GM19025 (cell line): ENCODE data around the gene PNLDC1.
"Not testable (repeated sequence)": the region's sequence is repeated elsewhere in the genome, so short reads cannot be mapped to it uniquely, and the experiment has no call there.

Experiments used
- ATAC-seq: cut with Tn5 transposase; IDR thresholded peaks from one replicate; pipeline ENCODE4 v1.9.1; 2021; ENCODE audit warnings: mild to moderate bottlenecking, low read depth, moderate library complexity; ENCODE audit not compliant: unreplicated experiment

Gene PNLDC1

DNA sequence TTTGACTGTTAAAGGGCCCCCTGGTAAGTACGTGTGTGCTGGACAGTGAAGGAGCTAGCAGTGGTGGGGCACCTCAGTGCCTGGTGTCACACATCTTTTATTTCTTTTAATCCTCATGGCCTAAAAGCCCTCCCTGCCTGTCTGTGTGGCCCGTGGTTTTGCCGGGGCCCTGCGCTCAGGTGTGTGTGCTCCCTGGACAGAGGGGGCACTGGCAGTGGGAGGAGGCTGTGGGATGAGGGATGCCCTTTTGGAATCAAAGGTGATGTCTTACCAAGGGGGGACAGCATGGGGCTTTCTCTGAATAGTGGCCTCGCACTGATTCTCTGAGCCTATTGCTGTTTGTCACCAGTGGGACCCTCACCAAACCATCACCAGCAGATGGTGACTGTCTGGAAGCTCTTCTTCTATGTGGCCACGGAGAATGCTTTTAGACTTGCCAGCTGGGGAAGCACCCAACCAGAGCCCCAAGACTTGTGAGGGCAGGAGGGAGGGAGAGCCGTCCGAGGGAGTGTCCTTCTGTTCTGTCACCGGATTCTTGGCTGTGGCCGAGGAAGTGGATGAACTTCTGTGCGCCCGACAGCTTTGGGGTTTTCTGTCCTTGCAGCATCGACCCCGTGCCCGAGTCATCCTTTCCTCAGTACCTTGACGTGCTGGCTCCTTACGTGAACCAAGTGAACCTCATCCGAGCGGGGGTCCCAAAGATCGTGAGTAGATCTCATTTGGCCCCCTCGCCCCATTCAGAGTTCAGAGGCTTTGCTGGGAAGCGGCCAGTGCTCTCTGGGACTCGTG lies 18.1 kb downstream of the PNLDC1 start:
- ATAC-seq = no peak

- ATAC-seq = no peak
These were observed 19.0 kb downstream of the PNLDC1 start for GRCh38 chr6:159819098-159819497.

DNA sequence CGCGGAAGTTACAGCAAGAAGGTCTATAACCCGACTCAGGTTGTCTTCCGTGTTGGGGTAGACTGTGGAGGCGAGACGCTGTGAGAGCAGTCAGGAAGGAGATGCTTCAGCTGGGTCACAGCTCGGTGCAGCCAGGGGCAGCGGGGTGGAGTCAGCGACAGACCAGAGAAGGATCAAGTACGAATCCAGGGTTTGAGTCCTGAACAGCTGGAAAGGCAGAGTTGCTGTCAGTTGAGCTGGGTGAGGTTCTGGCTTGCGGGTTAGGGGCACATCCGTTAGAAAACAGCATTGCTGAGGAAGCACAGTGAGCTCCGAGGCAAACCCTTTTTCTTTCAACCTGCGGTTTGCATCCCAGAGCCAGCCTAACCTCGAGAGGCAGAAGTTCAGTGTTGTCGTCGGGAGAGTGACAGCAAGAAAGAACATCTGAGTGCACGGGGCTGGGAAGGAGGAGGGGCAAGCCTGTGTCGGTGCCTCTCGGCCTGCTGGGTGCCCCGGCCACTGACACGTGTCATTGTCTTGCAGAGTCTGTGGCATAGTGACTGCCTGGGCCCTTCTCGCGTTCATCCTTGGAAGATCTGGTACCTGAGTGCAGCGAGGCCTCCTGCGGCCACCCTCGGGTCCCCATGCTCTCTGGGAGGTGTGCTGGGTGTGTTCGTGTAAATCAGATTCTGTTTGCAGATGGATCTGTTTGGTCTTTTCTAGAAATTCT lies 20.0 kb downstream of the PNLDC1 start:
- ATAC-seq = no peak

GRCh38 chr6:159821122-159821521 lies 21.0 kb downstream of the PNLDC1 start:
- no peak for ATAC-seq

- ATAC-seq = no peak
These were observed 21.6 kb downstream of the PNLDC1 start for GRCh38 chr6:159821726-159822125.

GRCh38 chr6:159823953-159824352 lies 23.9 kb downstream of the PNLDC1 start:
- no peak for ATAC-seq

- not testable (repeated sequence) for ATAC-seq
These were observed 24.6 kb downstream of the PNLDC1 start for GRCh38 chr6:159824690-159825089.

DNA sequence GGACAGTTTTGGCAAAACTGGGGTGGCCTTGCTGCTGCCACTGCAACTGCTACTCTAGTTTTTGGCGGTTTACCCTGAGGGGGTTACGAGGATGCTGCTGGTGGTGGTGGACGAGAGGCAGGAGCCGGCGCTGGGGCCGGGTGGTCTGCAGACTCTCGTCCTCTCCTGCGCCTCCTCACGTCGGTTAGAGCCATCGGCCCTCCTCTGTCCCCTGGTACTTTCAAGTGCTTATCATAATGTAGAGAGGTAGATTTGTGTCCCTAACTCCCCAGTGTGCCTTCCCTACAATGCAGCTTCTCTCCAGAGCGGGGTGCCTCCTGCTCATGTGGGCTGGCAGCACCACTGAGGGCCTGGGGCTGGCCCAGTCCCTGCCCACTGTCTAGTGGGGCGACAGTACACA lies 25.9 kb downstream of the PNLDC1 start:
- no peak for ATAC-seq

DNA sequence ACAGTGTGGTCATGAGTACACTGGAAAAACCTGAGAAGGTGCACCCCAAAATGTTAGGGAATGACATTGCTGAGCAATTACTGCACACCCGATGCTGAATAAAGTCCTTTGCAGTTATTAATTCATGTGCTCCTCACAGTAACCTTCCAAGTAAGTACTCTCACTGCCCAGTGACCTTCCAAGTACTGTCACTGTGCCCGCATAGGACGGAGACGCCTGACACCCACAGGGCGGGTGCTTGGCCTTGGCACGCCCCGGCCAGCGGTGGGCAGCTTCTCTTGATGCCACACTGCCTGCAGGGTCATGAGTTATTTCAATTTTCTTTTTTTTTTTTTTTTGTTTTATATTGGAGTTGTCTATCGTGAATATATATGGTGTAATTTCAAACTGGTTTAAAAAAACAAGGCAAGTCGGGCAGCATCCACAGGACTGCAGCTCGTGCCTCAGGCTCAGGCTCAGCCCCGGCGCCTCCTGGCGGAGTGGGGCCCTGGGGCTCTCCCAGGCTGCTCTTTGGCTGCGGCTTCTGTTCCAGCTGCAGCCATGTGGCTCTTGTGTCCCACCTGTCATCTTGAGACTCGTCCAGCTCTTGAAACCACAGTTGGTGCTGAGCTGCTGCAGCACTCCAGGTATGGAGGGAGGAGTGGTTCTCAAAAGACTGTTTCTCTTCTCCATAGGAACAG lies 27.0 kb downstream of the PNLDC1 start:
- ATAC-seq = no peak

DNA sequence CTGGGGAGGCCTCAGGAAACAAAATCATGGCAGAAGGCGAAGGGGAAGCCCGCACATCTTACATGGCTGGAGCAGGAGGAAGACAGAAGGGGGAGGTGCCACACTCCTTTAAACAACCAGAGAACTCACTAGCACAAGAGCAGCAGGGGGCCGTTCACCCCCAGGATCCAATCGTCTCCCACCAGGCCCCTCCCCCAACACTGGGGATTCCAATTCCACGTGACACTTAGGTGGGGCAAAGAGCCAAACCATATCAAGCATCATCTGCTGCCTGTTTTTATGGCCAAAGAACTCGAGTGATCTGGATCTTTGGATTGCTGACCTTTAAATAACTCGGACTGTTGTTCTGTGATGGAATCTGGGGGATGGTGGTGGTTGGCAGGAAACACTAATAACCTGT lies 28.0 kb downstream of the PNLDC1 start:
- ATAC-seq = no peak

GRCh38 chr6:159829526-159829925 lies 29.4 kb downstream of the PNLDC1 start:
- ATAC-seq = no peak

DNA sequence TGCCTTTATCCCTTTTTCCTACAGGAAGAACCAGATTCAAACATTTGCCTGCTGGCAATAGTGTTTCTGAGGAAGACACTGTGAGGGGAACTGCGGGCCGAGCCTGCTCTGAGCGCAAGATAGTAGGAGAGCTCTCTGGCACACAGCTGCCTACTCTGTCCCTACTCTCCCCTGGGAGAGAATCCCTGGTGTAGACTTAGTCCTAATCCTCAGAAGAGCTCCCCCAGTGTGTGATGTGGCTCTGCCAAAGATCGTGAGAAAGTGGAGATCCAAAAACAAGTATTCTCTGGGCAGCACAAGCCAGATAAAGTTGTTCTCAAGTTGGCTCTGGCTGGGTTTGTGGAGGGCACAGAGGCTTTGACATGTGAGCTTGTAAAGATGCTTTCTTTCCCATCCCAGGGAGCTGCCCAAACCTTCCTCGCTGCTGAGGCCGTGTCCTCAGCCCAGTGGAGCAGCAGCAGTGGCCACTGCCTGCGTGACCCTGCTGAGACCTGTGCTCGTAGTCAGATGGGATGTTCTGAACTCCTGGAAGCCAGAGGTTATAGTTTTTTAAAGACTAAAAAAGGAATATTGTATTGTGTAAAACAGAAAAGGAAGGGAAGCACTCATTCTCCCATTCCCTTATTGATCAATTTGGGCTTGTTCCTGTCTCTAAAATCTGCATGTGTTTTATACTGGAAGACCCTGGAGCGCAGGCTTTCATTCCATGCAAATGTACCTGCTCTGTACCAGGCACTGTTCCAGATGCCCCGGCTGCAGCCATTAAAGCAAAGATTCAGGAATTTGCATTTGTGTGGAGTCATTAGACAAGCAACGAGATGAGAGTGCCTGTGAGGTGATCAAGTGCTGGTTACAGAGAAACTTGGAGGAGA lies 30.7 kb downstream of the PNLDC1 start:
- no peak for ATAC-seq

DNA sequence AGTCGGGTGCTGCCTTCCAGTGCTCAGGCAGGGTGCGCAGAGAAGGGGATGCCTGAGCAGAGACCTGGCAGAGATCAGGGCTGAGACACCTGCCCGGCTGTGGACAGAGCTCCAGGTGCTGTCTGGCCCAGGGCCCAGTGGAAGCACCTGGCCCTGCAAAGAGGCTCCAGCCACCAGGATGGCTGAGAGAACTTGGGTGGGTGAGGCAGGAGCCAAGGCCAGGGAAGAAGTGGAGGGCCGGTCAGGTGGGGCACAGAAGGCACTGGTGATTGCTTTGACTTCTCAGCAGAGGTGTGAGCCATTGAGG lies 31.2 kb downstream of the PNLDC1 start:
- no peak for ATAC-seq

DNA sequence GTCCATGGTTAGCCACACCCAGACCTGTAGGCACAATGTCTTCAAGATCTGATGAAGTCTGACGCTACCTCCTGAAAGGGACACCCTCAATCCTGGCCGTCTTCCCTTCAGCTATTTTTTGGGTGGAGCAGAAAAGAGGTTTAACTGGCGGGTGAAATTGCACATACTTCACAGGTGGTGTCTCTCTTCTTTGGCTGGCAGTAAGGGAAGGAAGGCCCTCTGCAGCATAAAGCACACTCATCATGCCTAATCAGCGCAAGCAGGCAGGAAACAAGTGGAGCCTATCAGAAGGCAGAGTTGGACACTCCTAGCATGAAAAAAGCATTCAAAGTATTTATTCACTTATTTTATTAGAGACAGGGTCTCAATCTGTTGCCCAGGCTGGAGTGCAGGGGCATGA lies 32.9 kb downstream of the PNLDC1 start:
- no peak for ATAC-seq

- no peak for ATAC-seq
These were observed 33.5 kb downstream of the PNLDC1 start for GRCh38 chr6:159833556-159833955.

DNA sequence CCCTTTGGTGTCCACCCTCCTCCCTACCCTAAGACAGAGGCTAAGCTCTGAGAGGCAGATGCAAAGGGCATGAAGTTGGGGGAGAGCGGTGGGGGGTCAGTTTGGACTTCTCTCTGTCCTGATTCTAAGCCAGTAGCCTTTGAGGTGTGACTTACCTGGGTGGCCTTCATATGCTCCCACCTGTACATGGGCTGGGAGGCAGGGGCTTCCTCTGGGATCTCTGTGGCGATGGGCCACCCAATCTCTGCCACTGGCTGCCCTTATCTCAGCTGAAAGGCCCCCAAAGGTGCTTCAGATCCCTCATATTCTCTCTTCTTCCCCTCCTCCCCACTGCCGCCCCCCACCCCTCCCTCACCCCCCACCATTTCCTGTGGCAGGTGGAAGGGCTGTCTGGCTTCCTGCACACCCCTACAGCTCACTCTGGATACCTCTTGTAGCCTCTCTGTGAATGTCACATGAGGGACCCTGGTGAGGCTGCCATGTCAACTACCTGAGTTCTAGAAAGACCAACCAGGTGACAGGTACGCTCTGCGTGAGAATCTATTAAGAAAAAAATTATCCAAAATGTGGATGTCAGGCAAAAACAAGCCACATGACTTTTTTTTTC lies 34.0 kb downstream of the PNLDC1 start:
- no peak for ATAC-seq

DNA sequence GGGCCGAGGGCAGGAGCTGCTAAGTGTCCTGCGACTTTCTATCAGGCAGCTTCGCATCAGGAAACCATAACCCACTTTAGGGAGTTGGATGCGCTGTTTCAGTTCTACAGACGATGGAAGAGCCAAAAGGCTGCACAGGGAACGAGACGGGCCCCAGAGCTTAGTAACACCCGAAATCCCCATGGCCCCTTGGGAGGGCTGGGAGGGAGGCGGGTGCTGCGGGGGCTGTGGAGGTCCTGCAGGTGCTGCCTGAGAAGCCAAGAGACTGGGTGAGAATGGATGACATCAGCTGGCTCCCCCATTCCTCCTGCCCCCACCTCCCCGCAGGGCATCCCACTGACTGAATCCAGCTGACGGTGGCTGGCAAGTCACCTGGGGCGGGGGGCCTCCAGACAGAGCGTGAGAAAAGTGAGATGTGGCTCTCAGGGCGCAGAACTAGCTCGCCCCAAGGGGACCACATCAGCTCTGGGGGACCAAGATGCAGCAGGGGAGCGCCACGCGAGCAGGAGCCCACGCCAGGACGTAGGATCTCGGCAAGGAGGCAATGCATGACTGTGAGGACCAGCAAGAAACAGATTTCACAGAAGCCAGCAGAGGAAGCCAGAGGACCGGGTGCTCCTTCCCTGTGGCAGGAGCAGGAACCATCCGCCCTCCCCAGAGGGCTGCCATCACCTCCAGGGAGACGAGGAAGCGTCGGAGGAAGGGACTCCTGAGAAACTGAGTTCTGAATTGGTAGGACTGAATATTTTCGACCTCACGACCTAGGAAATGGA lies 36.8 kb downstream of the PNLDC1 start:
- no peak for ATAC-seq

DNA sequence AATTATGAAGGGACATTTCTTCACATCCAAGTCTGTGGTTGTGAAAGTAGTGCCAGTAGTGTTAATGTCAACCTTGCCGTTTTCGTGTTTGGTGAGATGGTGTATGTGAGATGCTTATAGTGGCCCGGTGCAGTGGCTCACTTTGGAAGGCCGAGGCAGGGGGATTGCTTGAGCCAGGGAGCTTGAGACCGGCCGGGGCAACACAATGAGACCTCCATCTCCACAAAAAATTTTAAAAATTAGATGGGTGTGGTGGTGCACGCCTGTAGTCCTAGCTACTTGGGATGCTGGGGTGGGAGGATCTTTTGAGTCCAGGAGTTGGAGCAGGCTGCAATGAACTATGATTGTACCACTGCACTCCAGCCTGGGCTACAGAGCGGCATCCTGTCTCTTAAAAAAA lies 37.4 kb downstream of the PNLDC1 start:
- no peak for ATAC-seq

- no peak for ATAC-seq
These were observed 38.1 kb downstream of the PNLDC1 start for GRCh38 chr6:159838020-159838744.
